Endothelial cell (in vitro differentiated cells): ENCODE data around the gene CSNK1A1. TPM values are rescaled to one million over a fixed set of nuclear protein-coding genes. Genes with fewer than 3 reads are reported as not detected.

Experiments
- DNase-seq: peaks from one replicate; pipeline ENCODE4 v3.0.0; 2021; ENCODE audit warnings: low spot score
- H3K27ac Mint-ChIP-seq: one replicate; pipeline ENCODE4 v1.8.0; 2021; ENCODE audit warnings: mixed read lengths, inconsistent platforms; ENCODE audit not compliant: unreplicated experiment
- H3K27me3 Mint-ChIP-seq: one replicate; pipeline ENCODE4 v1.8.0; 2021; ENCODE audit warnings: mild to moderate bottlenecking, moderate library complexity, mixed read lengths, inconsistent platforms; ENCODE audit not compliant: unreplicated experiment
- H3K36me3 Mint-ChIP-seq: one replicate; pipeline ENCODE4 v1.8.0; 2021; ENCODE audit warnings: mild to moderate bottlenecking, low read depth, mixed read lengths, inconsistent platforms; ENCODE audit not compliant: unreplicated experiment
- H3K4me1 Mint-ChIP-seq: one replicate; pipeline ENCODE4 v1.8.0; 2021; ENCODE audit warnings: mild to moderate bottlenecking, mixed read lengths, inconsistent platforms; ENCODE audit not compliant: unreplicated experiment
- H3K4me3 Mint-ChIP-seq: one replicate; pipeline ENCODE4 v1.8.0; 2021; ENCODE audit warnings: mild to moderate bottlenecking, mixed read lengths, inconsistent platforms; ENCODE audit not compliant: unreplicated experiment
- H3K9me3 Mint-ChIP-seq: one replicate; pipeline ENCODE4 v1.8.0; 2021; ENCODE audit warnings: mixed read lengths, inconsistent platforms; ENCODE audit not compliant: unreplicated experiment
- total RNA-seq: library from RNA; stranded (reverse); fragmentation: NEBNext Ultra II Directional; extraction: Animal tissue kit (Norgen Biotek cat#: 25700); gene quantifications from one replicate; pipeline ENCODE4 v1.2.1, GENCODE V29; 2021; ENCODE audit not compliant: unreplicated experiment
- TF ChIP-seq, protein P1 (sequence below): fragments of 200-600 bp; sonication (generic); IDR thresholded peaks from one replicate; pipeline ENCODE4 v1.5.0; 2021; ENCODE audit warnings: antibody characterized with exemption; ENCODE audit not compliant: unreplicated experiment

The CSNK1A1 gene
- total RNA-seq, 1 donor from 2014 or later: 242 TPM

DNA sequence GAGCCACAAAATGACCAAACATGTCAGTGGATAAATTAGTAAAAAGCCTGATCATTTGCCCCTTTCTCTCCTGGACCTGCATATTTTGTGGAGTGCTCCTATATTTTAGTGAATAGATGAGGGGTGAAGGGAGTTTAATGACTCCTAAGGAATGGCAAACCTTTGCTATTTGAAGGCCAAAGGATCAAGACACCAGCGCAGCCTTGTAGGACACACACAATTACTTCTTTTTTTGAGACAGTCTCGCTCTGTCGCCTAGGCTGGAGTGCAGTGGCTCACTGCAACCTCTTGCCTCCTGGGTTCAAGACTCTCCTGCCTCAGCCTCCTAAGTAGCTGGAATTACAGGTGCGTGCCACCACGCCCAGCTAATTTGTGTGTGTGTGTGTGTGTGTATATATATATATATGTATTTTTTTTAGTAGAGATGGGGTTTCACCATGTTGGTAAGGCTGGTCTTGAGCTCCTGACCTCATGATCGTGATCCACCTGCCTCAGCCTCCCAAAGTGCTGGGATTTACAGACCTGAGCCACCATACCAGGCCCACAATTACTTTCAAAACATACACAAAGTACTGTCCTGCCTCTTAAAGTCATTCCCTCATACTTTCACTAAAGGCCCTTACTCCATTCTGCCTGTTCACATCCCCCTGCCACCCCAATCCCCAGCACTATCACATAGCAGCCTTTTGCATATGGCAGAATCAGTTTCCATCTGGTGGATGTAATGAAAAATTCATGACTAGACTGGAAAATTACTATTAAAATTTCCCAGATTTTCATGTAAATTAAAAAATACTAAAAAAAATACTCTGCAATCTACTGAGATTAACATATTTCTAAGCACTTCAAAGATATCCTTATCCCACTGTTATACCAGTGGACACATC is 60.4 kb downstream of the CSNK1A1 start:
- Mint-ChIP-seq H3K9me3 (no peaks in the 10 kb centered on the region), H3K4me3 (no peak overlapping the region), H3K27me3 (peaks cover 2% of the 10 kb centered on the region), H3K4me1 (no peaks in the 10 kb centered on the region), H3K36me3 (no peaks in the 10 kb centered on the region), H3K27ac (no peak overlapping the region)
- no peak for DNase-seq
- TF ChIP-seq, protein P1, sequence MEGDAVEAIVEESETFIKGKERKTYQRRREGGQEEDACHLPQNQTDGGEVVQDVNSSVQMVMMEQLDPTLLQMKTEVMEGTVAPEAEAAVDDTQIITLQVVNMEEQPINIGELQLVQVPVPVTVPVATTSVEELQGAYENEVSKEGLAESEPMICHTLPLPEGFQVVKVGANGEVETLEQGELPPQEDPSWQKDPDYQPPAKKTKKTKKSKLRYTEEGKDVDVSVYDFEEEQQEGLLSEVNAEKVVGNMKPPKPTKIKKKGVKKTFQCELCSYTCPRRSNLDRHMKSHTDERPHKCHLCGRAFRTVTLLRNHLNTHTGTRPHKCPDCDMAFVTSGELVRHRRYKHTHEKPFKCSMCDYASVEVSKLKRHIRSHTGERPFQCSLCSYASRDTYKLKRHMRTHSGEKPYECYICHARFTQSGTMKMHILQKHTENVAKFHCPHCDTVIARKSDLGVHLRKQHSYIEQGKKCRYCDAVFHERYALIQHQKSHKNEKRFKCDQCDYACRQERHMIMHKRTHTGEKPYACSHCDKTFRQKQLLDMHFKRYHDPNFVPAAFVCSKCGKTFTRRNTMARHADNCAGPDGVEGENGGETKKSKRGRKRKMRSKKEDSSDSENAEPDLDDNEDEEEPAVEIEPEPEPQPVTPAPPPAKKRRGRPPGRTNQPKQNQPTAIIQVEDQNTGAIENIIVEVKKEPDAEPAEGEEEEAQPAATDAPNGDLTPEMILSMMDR: no peak

DNA sequence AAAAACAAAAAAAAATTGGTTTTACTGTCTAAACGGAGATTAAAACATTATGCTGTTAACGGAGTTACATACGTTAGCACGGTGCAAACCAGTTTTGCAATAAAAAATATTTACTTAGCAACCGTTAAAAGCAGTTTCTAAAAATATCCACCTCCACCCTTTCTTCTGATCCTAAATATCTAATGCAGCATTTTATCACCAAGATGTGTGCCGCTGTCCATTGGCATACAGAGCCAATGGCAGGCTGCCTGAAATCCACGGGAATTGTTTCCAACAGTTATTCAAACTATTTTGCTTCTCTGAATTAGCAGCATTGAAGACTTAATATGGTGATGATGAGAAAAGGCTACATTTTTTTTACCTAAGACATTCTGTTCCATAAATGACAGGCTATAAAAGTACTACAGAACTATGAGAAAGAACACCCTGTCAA is 61.6 kb downstream of the CSNK1A1 start:
- peaks cover 2% of the 10 kb centered on the region for H3K27me3 Mint-ChIP-seq
- no peak overlapping the region for H3K27ac Mint-ChIP-seq
- no peaks in the 10 kb centered on the region for H3K36me3 Mint-ChIP-seq
- H3K9me3 Mint-ChIP-seq: no peaks in the 10 kb centered on the region
- TF ChIP-seq, protein P1: no peak
- no peak overlapping the region for H3K4me3 Mint-ChIP-seq
- no peaks in the 10 kb centered on the region for H3K4me1 Mint-ChIP-seq
- no peak for DNase-seq

DNA sequence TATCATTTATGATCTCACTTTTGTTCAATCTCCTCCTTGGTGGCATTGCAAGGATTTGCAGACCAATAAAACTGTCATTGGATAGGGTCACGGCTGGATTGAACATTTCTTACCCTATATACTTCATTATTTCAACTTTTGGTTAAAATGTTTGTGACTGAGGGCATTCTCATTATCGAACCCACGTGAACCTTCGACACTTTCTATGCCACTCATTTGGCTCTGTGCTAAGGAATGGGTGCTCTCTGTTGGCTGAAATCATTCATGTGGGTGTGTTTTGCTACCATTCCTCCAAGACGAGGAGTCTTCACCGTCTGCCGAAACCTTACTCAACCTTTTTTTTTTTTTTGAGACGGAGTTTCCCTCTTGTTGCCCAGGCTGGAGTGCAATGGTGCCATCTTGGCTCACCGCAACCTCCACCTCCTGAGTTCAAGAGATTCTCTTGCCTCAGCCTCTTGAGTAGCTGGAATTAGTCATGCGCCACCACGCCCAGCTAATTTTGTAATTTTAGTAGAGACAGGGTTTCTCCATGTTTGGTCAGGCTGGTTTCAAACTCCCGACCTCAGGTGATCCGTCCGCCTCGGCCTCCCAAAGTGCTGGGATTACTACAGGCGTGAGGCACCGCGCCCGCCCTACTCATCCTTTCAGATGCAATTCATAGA is 62.5 kb downstream of the CSNK1A1 start:
- Mint-ChIP-seq H3K27ac (no peak overlapping the region), H3K36me3 (no peaks in the 10 kb centered on the region), H3K4me3 (no peak overlapping the region), H3K27me3 (peaks cover 2% of the 10 kb centered on the region), H3K9me3 (no peaks in the 10 kb centered on the region), H3K4me1 (no peaks in the 10 kb centered on the region)
- TF ChIP-seq, protein P1: no peak
- DNase-seq: no peak

DNA sequence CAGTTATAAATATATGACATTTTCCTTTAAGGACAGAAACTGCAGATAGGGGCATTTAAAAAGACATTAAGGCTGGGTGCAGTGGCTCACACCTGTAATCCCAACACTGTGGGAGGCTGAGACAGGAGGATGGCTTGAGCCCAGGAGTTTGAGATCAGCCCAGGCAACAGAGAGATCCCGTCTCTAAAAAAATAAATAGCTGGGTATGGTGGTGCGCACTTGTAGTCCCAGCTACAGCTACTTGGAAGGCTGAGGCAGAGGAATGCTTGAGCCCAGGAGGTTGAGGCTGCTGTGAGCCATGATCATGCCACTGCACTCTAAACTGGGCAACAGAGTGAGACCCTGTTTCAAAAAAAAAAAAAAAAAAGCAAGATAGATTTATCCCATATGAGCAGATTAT is 63.6 kb downstream of the CSNK1A1 start:
- no peaks in the 10 kb centered on the region for H3K9me3 Mint-ChIP-seq
- H3K27me3 Mint-ChIP-seq: peaks cover 2% of the 10 kb centered on the region
- TF ChIP-seq, protein P1: no peak
- no peak for DNase-seq
- no peaks in the 10 kb centered on the region for H3K4me1 Mint-ChIP-seq
- no peak overlapping the region for H3K4me3 Mint-ChIP-seq
- no peak overlapping the region for H3K27ac Mint-ChIP-seq
- H3K36me3 Mint-ChIP-seq: no peaks in the 10 kb centered on the region
